NCI-H2081 treated with DMSO at 0.1 percent for 48 hours (cell line): ENCODE data around the gene MBOAT7.
A peak's percentile ranks its signal among the peaks of the same experiment; 100 is the strongest.
"Not testable (repeated sequence)": the region's sequence is repeated elsewhere in the genome, so short reads cannot be mapped to it uniquely, and the experiment has no call there.

Source experiments
- DNase-seq: peaks from one replicate; lab custom pipeline; 2025; lab: John Stamatoyannopoulos, UW

Gene MBOAT7

GRCh38 chr19:54209058-54209810 is 19.9 kb upstream of the MBOAT7 start:
- DNase-seq, result no peak

- DNase-seq, result no peak
These were observed 19.3 kb upstream of the MBOAT7 start for GRCh38 chr19:54208784-54209057.

GRCh38 chr19:54207983-54208783 is 18.8 kb upstream of the MBOAT7 start:
- DNase-seq, result no peak

GRCh38 chr19:54207676-54207982 is 18.2 kb upstream of the MBOAT7 start:
- DNase-seq, result no peak

- DNase-seq, result not testable (repeated sequence)
These were observed 17.8 kb upstream of the MBOAT7 start for GRCh38 chr19:54207193-54207592.

GRCh38 chr19:54206831-54207177 is 17.4 kb upstream of the MBOAT7 start:
- DNase-seq, result no peak

GRCh38 chr19:54206030-54206830 is 16.9 kb upstream of the MBOAT7 start:
- DNase-seq, result no peak

- DNase-seq, result no peak
These were observed 15.5 kb upstream of the MBOAT7 start for GRCh38 chr19:54204767-54205468.

- no peak for DNase-seq
These were observed 13.8 kb upstream of the MBOAT7 start for GRCh38 chr19:54203151-54203611.

- no peak for DNase-seq
These were observed 12.6 kb upstream of the MBOAT7 start for GRCh38 chr19:54201980-54202379.

- no peak for DNase-seq
These were observed 11.9 kb upstream of the MBOAT7 start for GRCh38 chr19:54201172-54201701.

- DNase-seq, result no peak
These were observed 10.0 kb upstream of the MBOAT7 start for GRCh38 chr19:54199401-54199800.

GRCh38 chr19:54197121-54197520 is 7.7 kb upstream of the MBOAT7 start:
- no peak for DNase-seq

GRCh38 chr19:54196536-54196935 is 7.2 kb upstream of the MBOAT7 start:
- no peak for DNase-seq

GRCh38 chr19:54194463-54194862 is 5.1 kb upstream of the MBOAT7 start:
- DNase-seq, result not testable (repeated sequence)

GRCh38 chr19:54193011-54193410 is 3.6 kb upstream of the MBOAT7 start:
- no peak for DNase-seq

GRCh38 chr19:54191811-54192453 is 2.6 kb upstream of the MBOAT7 start:
- DNase-seq, result no peak

- DNase-seq, result no peak
These were observed 1.8 kb upstream of the MBOAT7 start, which contains the start of gene TSEN34 for GRCh38 chr19:54191011-54191810. Gene TSEN34, plus strand, starts transcription at chr19:54191308. Its CDS starts 57 bp downstream, at chr19:54191365.

- DNase-seq, result peak; percentile 95
These were observed 1.2 kb upstream of the MBOAT7 start for GRCh38 chr19:54190503-54191010.
